PC-3 (cell line): Measurements from ENCODE around the gene DSTN.

ENCODE experiments used
- CTCF ChIP-seq: fragments of 300-600 bp; sonication (generic); conservative IDR thresholded peaks from 2 replicates; pipeline ENCODE4 v1.5.1; 2017; ENCODE audit warnings: antibody characterized with exemption, low read depth, mild to moderate bottlenecking, low read length
- EZH2 ChIP-seq: fragments of 300-600 bp; sonication (generic); IDR thresholded peaks from one replicate; pipeline ENCODE4 v1.6.1; 2017; ENCODE audit warnings: antibody characterized with exemption, mild to moderate bottlenecking, low read length; ENCODE audit not compliant: unreplicated experiment

- TF ChIP-seq EZH2, result no peak
- no peak for TF ChIP-seq CTCF
Observed at GRCh38 chr20:17637985-17638640, 68.2 kb downstream of the DSTN start.
